Uterus (tissue), 4 donors: ENCODE measurements around the gene KLRF1. TPM values are rescaled to one million over a fixed set of nuclear protein-coding genes. Genes with fewer than 3 reads are reported as not detected.

Experiments
- DNase-seq, 2 donors: peaks; one replicate each; pipeline ENCODE4 v3.0.0-alpha.2; 2019 to 2020
- H3K27ac ChIP-seq, 2 donors: fragments of 200-600 bp; sonication (generic); 1 replicate in 1 of 2; 2 replicates in 1 of 2; pipeline ENCODE4 v1.5.1; 2016 to 2018
- H3K27me3 ChIP-seq, 2 donors: fragments of 200-600 bp; sonication (generic); one replicate each; pipeline ENCODE4 v1.5.1; 2018 to 2019; ENCODE audit warnings: control low read depth in 1 of 2
- H3K36me3 ChIP-seq, 2 donors: fragments of 200-600 bp; sonication (generic); one replicate each; pipeline ENCODE4 v1.5.1; 2019; ENCODE audit warnings: control low read depth in 1 of 2
- H3K4me1 ChIP-seq, 2 donors: fragments of 200-600 bp; sonication (generic); one replicate each; pipeline ENCODE4 v1.5.1; 2018 to 2019; ENCODE audit warnings: control low read depth in 1 of 2
- H3K4me3 ChIP-seq, 2 donors: fragments of 200-600 bp; sonication (generic); 1 replicate in 1 of 2; 2 replicates in 1 of 2; pipeline ENCODE4 v1.5.1; 2018 to 2019; ENCODE audit warnings: mild to moderate bottlenecking in 1 of 2
- H3K9me3 ChIP-seq, 2 donors: fragments of 200-600 bp; sonication (generic); one replicate each; pipeline ENCODE4 v1.5.1; 2019; ENCODE audit warnings: control low read depth in 1 of 2
- CTCF ChIP-seq, 4 experiments: fragments of 200-600 bp in 2 of 4; fragments of 450-650 bp in 2 of 4; sonication (generic) in 2 of 4; IDR thresholded peaks; one replicate each; pipeline ENCODE4 v1.5.1; 2016 to 2019; ENCODE audit warnings: antibody characterized with exemption in 4 of 4, mild to moderate bottlenecking in 2 of 4, moderate library complexity in 1 of 4
- POLR2A ChIP-seq, 2 donors: fragments of 450-650 bp; IDR thresholded peaks; one replicate each; pipeline ENCODE4 v1.6.1; 2016; ENCODE audit warnings: antibody characterized with exemption in 2 of 2, mild to moderate bottlenecking in 1 of 2, moderate library complexity in 1 of 2
- intact Hi-C: fragments of 100-400 bp; cut with DNase I; formaldehyde crosslinking; loops from one replicate; pipeline ENCODE4 v1.15.1; 2023; ENCODE audit warnings: low total_unique reads
- total RNA-seq, 4 donors: library from RNA; depleted of rRNA in 3 of 4; stranded (reverse); fragments of >200 nt in 3 of 4; gene quantifications; one replicate each; pipeline versions ENCODE4 v1.1.0 to v1.2.4, GENCODE V29; 2014 to 2023
- donor health status: DM: yes; HTN: yes; CAD: no.

KLRF1 gene
- total RNA-seq, 4 donors from 2014 or later, result 0.35 to 1.5 TPM; not detected in 2

DNA sequence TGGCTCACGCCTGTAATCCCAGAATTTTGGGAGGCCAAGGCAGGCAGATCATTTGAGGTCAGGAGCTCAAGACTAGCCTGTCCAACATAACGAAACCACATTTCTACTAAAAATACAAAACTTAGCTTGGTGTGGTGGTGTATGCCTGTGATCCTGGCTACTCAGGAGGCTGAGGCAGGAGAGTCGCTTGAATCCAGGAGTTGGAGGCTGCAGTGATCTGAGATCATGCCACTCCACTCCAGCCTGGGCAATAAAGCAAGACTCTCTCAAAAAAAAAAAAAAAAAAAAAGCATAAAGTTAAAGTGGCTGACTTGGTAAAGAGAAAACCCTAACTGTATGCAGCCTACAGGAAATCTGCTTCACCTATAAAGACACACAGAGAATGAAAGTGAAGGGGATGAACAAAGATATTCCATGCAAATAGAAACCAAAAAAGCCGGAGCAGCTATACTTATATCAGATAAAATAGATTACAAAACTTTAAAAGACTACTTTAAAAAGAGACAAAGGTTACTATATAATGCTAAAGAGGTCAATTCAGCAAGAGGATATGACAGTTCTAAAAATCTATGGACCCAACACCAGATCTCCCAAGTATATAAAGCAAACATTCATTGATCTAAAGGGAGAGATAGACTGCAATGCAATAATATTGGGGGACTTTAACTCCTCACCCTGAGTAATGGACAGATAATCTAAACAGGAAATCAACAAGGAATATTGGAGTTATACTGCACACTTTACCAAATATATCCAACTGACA lies 37.8 kb downstream of the KLRF1 start:
- intact Hi-C loops, result no loop called here

GRCh38 chr12:9866860-9867269 lies 39.6 kb downstream of the KLRF1 start:
- H3K4me1 ChIP-seq, result peaks cover 0 to 4% of the 10 kb centered on the region in 2 donors
- no peaks in the 10 kb centered on the region for H3K36me3 ChIP-seq
- no peak for DNase-seq
- H3K9me3 ChIP-seq, result peaks cover 0 to 9% of the 10 kb centered on the region in 2 donors
- H3K27ac ChIP-seq, result peak overlapping the region; percentile 84 to 99
- H3K4me3 ChIP-seq, result peak overlapping the region; percentile 37 to 42
- intact Hi-C loops, result no loop called here
- H3K27me3 ChIP-seq, result no peaks in the 10 kb centered on the region
- no peak for TF ChIP-seq POLR2A (IDR thresholded peaks at IDR 0.05)
- no peak for TF ChIP-seq CTCF (IDR thresholded peaks at IDR 0.05)

More for the DNA sequence above, 37.8 kb downstream of the KLRF1 start:
- Histone ChIP-seq H3K9me3 (peaks cover 0 to 9% of the 10 kb centered on the region in 2 donors), H3K4me3 (peak overlapping the region in 1 of 2 donors; percentile 37), H3K27me3 (no peaks in the 10 kb centered on the region), H3K27ac (peak overlapping the region; percentile 12 to 99), H3K4me1 (no peaks in the 10 kb centered on the region), H3K36me3 (no peaks in the 10 kb centered on the region)
- TF ChIP-seq CTCF (IDR thresholded peaks at IDR 0.05), result no peak
- TF ChIP-seq POLR2A (IDR thresholded peaks at IDR 0.05), result no peak
- no peak for DNase-seq

GRCh38 chr12:9867531-9867930 lies 40.2 kb downstream of the KLRF1 start:
- Histone ChIP-seq H3K36me3 (no peaks in the 10 kb centered on the region), H3K4me3 (peak overlapping the region; percentile 37 to 42), H3K9me3 (peaks cover 0 to 9% of the 10 kb centered on the region in 2 donors), H3K27me3 (no peaks in the 10 kb centered on the region), H3K27ac (peak overlapping the region; percentile 84 to 99), H3K4me1 (peaks cover 0 to 4% of the 10 kb centered on the region in 2 donors)
- DNase-seq, result no peak
- no peak for TF ChIP-seq POLR2A (IDR thresholded peaks at IDR 0.05)
- no peak for TF ChIP-seq CTCF (IDR thresholded peaks at IDR 0.05)
- intact Hi-C loops, result no loop called here

DNA sequence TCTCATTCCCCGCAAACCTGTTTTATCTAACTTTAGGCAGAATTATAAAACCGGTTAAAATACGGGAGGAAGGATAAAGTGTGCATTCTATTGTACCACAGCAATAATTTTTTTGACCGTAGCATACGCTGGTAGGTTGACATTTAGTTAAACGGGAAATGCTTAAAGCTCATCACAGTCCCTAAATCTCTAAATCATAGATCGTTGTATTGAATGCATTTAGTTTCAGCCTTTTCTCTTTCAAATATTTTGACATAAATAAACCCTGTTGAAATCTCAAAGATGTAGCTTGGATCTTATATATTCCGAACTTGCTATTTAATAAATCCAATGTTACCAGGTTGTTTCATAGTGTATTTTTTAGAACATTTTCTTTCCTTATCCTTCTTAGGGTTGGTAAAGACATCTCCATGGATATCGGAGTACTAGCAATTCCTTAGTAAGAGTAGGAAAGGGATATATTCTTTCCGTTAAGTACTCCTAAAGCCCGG lies 41.1 kb downstream of the KLRF1 start:
- H3K27me3 ChIP-seq, result no peaks in the 10 kb centered on the region
- peaks cover 0 to 4% of the 10 kb centered on the region in 2 donors for H3K4me1 ChIP-seq
- H3K4me3 ChIP-seq, result peak overlapping the region; percentile 37 to 42
- DNase-seq, result no peak
- peaks cover 0 to 9% of the 10 kb centered on the region in 2 donors for H3K9me3 ChIP-seq
- no peak for TF ChIP-seq CTCF (IDR thresholded peaks at IDR 0.05)
- TF ChIP-seq POLR2A (IDR thresholded peaks at IDR 0.05), result no peak
- no peaks in the 10 kb centered on the region for H3K36me3 ChIP-seq
- peak overlapping the region; percentile 84 to 99 for H3K27ac ChIP-seq
- intact Hi-C loops, result no loop called here

GRCh38 chr12:9868951-9869306 lies 41.6 kb downstream of the KLRF1 start:
- Histone ChIP-seq H3K27ac (peak overlapping the region; percentile 84 to 99), H3K9me3 (peaks cover 0 to 4% of the 10 kb centered on the region in 2 donors), H3K36me3 (no peaks in the 10 kb centered on the region), H3K4me1 (peaks cover 0 to 4% of the 10 kb centered on the region in 2 donors), H3K4me3 (peak overlapping the region; percentile 37 to 42), H3K27me3 (no peaks in the 10 kb centered on the region)
- TF ChIP-seq CTCF (IDR thresholded peaks at IDR 0.05) (no peak), POLR2A (IDR thresholded peaks at IDR 0.05) (no peak)
- intact Hi-C loops, result no loop called here
- no peak for DNase-seq
